NCI-H2107 treated with DMSO at 0.1 percent for 48 hours (cell line): ENCODE measurements around the gene RFC3.
A peak's percentile ranks its signal among the peaks of the same experiment; 100 is the strongest.
"Not testable (repeated sequence)": the region's sequence is repeated elsewhere in the genome, so short reads cannot be mapped to it uniquely, and the experiment has no call there.

Source experiments
- DNase-seq: peaks from one replicate; lab custom pipeline; 2025; ENCODE audit not compliant: unreplicated experiment; lab: John Stamatoyannopoulos, UW

Gene RFC3, protein sequence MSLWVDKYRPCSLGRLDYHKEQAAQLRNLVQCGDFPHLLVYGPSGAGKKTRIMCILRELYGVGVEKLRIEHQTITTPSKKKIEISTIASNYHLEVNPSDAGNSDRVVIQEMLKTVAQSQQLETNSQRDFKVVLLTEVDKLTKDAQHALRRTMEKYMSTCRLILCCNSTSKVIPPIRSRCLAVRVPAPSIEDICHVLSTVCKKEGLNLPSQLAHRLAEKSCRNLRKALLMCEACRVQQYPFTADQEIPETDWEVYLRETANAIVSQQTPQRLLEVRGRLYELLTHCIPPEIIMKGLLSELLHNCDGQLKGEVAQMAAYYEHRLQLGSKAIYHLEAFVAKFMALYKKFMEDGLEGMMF

DNA sequence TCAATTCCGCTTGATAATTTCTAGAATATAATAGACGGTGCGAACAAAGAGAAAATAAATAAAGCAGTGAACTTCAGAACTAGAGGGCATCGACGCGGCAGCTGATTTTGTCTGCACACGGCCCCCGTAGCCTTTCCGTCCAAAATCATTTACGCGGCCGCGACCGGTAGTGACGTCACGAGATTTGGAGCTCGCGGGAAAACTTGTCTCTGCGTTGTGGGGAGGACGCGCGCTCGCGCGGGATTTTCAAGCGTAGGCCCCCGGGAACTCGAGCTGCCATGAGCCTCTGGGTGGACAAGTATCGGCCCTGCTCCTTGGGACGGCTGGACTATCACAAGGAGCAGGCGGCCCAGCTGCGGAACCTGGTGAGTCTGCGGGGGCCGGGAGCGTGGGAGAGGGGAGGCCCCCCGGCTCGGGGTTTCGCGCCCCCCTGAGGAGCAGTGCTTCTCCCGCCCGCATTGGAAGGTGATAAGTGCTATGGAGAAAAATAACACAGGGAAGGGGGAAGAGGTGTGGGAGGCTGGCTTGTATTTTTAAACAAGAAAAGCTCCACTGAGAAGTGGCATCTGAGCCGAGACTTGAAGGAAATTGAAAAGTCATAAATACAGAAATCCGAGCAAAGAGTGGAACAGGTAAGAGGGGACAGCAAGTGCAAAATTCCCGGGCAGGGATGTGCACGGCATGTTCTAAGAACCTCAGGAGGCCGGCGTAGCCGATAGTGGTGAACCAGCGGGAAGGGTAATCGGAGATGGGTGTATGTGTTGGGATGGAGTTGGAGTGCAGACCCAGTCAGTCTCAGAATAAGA is at the start of gene RFC3:
RFC3 (plus strand) TSS at position 249 of the 806 bp plus-strand sequence; CDS start at position 279, 30 bp downstream.
- DNase-seq: peak; percentile 81

DNA sequence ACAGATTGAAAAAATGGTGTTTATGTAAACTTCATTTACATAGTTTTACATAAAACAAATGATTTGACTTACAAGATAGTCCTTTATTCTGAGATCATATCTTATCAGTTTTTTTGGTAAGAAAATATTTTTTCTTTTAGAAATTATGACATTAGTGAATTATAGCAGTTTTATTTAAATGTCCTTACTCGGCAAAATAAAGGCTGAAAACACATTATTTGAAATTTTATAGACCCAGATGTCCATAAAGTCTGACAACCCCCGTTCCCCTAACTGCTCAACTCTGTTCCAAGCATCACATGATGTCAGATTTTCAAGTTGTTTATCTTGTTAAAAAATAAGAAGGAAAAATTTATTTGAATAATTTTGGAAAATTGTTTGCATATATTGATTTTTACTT is 46.7 kb upstream of the RFC3 start:
- no peak for DNase-seq

DNA sequence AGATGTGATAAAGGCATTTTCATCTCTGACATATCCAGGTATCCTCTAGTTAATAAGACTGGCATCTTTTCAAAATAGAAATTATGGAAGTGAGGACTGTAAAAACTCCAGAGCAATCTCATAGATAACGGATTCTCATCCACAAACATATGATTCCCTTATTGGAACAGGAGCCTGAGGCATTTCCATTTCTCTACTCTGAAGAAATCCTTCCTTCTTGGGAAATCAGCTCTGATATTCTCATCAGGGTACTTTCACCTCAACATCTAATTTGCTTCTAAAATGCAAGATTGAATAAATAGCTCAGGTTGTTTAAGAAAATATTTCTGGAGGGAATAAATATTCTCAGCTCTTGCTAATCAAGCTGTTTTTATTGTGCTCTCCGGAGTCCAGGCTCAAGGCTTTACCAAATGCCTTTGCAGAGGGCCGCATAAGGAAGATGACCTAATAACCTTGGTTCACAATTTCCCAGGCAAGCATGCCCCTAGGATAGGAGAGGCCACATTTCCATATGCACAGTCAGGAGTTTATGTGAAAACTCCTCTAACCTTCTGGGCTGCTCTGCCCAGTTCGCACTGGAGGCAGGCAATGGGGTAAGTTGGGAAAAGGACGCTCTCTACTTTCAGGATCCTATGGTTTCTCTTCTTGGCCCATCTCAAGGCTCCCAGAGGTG is 44.0 kb upstream of the RFC3 start:
- no peak for DNase-seq

DNA sequence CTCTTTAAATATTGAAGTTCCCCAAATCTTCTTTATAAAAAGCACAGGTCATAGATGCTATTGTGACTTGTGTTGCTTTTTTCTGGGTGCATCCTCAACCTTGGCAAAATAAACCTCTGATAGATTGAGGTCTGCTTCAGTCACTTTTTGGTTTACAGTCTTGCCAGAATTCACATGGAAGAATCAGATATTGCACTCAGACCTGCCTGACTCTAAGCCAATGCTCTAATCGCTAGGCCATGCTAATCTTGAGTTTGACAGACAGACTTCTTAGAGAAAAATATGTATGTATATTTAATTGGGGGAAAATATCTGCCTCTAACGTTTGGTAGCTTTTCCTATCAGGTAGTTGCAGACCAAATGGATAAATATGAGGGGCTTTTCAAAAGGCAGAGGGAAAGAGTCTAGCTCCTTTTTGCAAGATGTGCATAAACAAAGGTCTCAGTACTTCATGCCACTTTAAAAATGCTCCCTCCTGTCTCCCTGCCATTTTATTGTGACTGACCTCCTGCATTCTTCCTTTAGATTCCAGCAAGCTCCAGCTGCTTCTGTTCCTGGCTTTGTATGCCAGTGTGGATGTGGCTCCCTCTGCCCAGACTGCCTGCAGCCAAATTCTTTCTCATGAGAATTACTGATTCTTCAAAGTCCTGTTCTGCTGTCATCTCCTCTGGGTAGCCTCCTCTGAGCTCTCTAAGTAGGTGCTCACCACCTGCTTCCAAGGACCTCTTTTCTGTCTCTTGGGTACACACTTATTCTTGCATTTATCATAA is 42.4 kb upstream of the RFC3 start:
- no peak for DNase-seq

DNA sequence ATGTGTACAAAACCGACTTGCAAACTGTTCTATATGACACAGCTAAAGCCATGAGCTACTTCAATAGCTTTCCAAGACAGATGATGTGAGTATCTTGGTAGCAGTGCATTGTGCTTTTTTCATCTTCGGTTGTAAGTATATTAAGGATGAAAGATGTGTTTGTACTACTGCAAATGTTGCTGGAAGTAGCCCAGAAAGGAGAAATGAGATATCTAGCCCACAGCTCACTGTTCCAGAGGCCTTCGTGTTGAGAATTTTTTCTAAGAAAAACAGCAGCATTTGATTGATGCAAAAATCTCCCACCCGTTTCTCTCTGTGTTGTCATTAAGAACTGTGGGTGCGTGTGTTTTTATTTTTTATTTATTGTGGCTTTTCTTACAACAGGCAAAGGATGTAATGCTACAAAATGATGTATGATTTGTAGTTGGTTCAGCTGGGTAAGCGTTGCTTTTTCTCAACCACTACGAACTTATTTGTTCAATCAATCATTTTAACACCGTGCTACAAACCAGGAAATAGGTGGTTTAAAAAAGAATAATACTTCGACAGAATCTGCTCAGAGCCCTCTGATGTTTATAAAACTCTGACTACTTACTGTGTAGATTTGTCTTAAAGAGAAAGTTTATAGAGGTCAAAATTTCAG is 41.6 kb upstream of the RFC3 start:
- DNase-seq: no peak

DNA sequence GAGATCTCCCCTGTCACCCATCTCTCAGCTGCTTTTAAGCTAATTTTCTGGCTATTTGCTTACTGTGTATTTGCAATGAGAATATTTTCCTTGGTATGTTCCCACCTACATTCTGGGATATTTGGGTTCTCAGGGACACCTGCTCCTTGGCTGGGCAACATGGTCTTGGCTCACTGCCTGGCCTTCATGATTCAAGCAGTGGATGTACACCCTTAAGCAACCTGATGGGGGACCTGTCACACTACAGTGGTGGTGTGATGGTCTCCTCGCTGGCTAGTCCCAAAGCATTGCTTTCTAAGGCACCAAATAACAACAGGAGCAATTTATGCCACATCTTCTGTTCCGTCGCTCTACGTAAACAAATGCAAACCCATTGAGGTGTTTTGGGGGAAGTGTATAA is 35.3 kb upstream of the RFC3 start:
- DNase-seq: no peak

DNA sequence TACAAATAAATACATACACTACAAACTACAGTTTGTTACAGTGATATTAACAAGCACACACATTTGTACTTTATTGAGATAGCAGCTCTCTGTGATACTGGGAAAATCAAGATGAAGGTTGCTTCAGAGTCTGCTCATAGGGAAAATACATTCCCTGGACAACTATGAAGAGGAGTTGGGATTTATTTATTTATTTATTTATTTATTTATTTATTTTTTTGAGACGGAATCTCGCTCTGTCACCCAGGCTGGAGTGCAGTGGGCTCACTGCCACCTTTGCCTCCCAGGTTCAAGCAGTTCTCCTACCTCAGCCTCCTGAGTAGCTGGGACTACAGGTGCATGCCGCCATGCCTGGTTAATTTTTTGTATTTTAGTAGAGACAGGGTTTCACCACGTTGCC is 34.7 kb upstream of the RFC3 start:
- not testable (repeated sequence) for DNase-seq

DNA sequence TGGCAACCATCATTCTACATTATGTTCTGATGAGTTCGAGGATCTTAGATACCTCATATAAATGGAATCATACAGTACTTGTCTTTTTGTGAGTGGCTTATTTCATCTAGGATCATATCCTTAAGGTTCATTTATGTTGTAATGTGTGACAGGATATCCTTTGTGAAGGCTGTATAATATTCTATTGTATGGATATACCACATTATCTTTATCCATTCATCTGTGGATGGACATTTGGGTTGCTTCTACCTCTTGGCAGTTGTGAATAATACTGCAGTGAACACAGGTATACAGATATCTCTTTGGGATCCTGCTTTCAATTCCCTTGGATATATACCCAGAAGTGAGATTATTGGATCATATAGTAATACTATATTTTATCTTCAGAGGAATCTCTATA is 33.2 kb upstream of the RFC3 start:
- DNase-seq: no peak

DNA sequence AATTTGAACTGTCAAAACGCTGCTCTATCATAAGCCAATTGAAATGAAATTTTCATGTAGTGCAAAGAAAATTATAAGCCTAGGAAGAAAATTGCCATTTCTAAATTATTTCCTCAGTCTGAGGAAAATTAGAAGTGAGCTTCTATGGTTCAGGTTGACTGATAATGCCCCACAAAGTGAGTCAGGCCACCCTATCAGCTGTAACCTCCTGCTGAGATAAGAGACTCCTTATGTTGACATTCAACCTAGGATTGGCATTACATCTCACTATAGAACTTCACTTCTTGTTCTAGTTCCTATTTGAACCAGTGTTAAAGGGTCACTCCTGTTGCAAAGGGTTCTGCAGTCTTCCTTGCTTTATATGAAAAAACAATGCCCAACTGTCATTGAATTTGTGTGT is 32.6 kb upstream of the RFC3 start:
- no peak for DNase-seq

DNA sequence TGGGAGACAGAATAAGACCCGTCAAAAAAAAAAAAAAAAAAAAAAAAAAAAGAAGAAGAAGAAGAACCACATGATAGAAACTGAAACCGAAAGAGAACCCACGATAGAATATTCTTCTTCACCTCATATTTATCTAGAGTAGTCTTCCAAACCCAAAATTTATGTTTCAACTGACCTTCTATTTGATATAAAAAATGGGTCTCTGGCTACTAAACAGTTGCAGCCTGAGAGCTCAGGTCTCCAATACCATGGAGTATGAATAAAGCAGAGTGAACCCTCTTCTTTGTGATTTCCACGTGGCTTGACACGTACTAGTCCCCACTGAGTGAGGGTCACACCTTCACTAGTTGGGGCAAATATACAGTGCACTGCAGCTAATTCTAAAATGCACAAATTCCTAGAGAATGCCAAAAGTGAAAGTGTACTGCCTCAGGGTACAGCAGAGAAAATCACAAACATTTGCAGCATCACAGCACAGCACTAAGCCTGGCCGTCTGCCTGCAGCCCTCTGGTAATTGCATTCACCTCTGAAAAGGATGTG is 30.8 kb upstream of the RFC3 start:
- DNase-seq: no peak

DNA sequence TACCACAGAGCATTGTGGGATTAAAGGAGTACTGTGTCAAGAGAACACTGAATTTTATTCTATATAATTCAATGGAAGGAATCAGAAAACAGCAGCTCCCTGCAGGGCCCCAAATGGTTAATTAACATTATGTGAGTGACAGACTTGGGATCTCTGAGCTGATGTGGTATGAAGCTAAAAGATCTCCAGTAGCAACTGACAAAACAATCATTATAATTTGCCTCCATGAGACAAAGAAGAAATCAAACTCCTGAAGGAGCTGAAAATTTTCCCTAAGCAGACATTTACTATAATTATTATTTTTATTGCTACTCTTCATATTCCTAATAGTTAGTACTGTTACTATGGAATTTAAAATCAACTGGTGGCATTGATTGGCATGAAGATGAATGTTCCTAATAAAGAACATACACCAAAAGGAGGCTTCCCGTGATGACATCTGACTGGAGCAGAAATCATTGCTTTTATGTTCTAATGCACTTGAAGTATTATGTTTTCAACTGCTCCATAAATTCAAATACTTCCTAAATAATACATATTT is 28.8 kb upstream of the RFC3 start:
- DNase-seq: no peak

DNA sequence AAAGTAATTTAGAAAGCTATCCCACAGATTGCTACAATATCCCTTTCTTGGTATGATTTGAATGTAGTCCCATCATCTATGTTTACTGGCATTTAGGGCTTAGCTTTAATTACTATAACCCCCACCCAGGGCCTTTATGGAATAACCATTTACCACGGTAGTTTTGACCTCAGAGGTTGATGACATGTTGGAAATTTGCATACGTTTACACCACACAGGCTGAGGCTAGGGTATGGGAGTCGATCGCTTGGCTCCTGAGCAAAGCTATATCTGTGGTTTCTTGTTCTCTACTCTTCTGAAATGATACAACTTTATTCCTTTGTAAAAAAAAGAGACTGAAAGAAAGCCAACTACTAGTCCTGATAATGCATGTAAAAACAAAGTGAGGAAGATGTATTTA is 28.2 kb upstream of the RFC3 start:
- no peak for DNase-seq

DNA sequence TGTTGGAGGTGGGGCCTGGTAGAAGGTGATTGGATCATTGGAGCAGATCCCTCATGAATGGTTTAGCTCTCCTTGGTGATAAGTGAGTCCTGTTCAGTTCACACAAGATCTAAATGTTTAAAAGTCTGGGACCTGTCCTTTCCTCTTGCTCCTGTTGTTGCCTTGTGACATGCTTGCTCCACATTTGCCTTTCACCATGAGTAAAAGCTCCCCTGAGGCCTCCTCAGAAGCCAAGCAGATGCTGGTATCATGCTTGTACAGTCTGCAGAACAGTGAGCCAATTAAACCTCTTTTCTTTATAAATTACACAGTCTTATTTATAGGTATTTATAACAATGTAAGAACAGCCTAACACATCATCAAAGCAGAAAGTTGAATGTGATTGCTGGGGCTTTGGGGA is 24.2 kb upstream of the RFC3 start:
- DNase-seq: no peak

DNA sequence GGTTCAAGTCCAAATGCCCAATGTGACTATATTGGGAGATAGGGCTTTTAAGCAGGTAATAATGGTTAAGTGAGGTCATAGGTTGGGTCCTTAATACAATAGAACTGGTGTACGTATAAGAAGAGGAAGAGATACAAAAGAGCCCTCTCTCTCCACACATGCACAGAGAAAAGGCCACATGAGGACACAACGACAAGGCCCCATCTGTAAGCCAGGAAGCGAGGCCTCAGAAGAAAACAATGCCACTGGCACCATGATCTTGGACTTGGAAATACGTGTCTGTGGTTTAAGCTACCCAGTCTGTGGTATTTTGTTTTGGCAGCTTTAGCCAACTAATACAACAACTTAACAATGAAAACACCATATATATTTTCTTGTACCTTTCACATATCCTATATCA is 23.4 kb upstream of the RFC3 start:
- no peak for DNase-seq

DNA sequence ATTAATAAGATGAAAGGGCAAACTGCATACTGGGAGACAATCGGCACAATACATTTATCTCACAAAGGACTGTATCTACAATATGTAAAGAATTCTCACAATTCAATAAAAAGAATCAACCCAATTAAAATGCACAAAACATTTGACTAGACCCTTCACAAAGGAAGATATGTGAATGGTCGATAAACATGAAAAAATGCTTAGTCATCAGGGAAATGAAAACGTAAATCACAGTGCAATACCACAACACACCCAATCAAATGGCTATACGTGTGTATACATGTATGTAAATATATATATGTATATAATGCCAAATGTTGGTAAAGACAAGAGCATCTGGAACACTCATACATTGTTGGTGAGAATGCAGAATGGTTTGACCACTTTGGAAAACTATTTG is 21.9 kb upstream of the RFC3 start:
- DNase-seq: no peak

DNA sequence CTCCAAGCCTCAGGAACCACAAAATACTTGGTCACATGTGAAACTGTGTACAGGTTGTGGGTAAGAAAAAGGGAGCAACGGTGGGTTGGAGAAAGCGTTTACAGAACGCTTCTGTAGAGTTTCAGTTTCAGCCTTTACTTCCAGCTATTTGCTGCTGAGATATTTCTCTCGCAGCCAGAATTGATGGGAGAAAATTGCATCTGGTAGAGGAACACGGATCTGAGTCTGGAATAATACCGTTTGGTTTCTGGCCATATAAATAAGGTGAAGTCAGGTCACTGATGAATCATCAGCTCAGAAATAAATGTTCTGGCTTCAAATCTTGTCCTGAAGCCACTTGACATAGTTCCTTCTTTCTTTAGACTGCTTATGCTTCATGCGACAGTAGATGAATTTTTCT is 20.3 kb upstream of the RFC3 start:
- DNase-seq: no peak

DNA sequence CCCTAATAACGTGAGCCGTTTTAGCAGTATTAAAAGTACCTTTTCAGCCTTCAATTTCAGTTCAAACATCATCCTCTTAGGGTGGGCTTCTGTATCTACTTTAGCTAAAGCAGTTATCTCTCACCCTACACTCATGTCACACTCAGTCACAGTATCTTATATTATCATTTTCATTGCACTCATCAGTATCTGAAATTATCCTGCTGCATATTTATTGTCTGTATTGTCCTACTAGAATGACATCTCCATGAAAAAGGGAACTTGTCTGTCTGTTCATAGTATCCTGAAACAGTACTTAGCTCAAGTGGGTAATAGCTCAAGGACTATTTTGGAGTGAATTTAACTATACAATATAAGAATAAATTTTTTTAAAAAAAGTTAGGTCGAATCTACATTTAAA is 19.9 kb upstream of the RFC3 start:
- no peak for DNase-seq

DNA sequence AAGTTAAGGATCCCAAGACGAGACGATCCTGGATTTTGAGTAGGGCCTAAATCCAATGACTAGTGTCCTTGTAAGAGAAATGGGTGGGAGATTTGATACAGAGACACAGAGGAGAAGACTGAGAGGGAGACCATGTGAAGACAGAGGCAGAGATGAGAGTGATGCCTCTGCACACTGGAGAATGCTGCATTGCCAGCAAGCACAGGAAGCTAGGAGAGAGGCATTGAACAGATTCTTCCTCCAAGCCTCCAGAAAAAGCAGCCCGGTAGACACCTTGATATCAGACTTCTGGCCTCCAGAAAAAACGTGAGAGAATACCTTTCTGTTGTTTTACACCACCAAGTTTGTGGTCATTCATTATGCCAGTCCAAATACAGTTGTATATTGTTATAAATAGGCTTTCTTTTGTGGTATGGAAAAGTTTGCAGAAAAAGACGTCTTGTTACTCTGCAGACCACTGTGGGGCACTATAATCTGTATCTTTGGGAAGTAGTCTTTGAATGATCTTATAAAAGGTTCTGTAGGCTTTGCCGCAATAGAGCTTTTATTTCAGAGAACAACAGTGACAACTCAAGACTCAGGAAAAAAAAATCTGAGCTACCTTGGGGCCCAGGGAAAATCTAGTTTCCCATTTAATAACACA is 17.9 kb upstream of the RFC3 start:
- peak; percentile 27 for DNase-seq

DNA sequence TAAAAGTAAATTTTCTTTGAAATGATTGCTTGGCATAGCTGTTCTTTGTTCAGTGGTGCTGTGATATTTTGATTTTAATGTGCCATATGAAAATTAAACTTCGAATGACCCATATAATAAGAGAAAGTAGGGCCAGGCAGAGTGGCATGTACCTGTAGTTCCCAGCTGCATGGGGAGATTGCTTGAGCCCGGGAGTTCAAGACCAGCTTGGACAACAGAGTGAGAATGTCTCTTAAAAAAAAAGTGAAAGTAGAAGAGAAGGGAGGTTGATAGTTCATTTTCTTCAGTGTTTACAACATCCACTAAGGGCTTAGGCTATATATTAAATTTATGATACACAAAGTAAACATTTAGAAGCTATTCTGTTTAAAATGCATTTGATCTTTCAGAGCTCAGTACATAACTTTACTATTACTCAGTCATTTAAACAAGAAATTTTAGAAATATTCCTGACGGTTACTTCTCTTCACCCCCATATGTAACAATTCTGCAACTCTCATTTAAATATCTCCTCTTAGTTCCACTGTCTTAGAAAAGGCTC is 17.2 kb upstream of the RFC3 start:
- no peak for DNase-seq
